Activated CD8-positive, alpha-beta memory T cell treated with anti-CD3 and anti-CD28 coated beads, Interleukin-2, amount 50 U/mL, for 4 hours (primary cell): ENCODE data around the gene ARHGEF37.

Experiments used
- DNase-seq: peaks from one replicate; pipeline ENCODE4 v3.0.0-alpha.2; 2020

Gene ARHGEF37

GRCh38 chr5:149605354-149605997, 24.2 kb downstream of the ARHGEF37 start:
- no peak for DNase-seq

GRCh38 chr5:149605998-149606724, 24.9 kb downstream of the ARHGEF37 start:
- no peak for DNase-seq

GRCh38 chr5:149608936-149609545, 27.7 kb downstream of the ARHGEF37 start:
- DNase-seq: no peak

GRCh38 chr5:149609640-149610219, 28.4 kb downstream of the ARHGEF37 start:
- DNase-seq: no peak

GRCh38 chr5:149610589-149611255, 29.4 kb downstream of the ARHGEF37 start:
- DNase-seq: no peak

- no peak for DNase-seq
Observed at GRCh38 chr5:149611326-149611725, 30.0 kb downstream of the ARHGEF37 start.

GRCh38 chr5:149614034-149614907, 33.0 kb downstream of the ARHGEF37 start:
- no peak for DNase-seq

- DNase-seq: no peak
Observed at GRCh38 chr5:149615976-149616375, 34.7 kb downstream of the ARHGEF37 start.

- DNase-seq: no peak
Observed at GRCh38 chr5:149616727-149617285, 35.5 kb downstream of the ARHGEF37 start.

- no peak for DNase-seq
Observed at GRCh38 chr5:149617760-149618306, 36.5 kb downstream of the ARHGEF37 start.

- DNase-seq: no peak
Observed at GRCh38 chr5:149618581-149619248, 37.4 kb downstream of the ARHGEF37 start.

- DNase-seq: no peak
Observed at GRCh38 chr5:149621415-149622098, 40.3 kb downstream of the ARHGEF37 start.

- no peak for DNase-seq
Observed at GRCh38 chr5:149622466-149622865, 41.2 kb downstream of the ARHGEF37 start.

- no peak for DNase-seq
Observed at GRCh38 chr5:149623473-149623872, 42.2 kb downstream of the ARHGEF37 start.

GRCh38 chr5:149627070-149627469, 45.8 kb downstream of the ARHGEF37 start:
- DNase-seq: no peak

GRCh38 chr5:149628221-149628620, 46.9 kb downstream of the ARHGEF37 start:
- no peak for DNase-seq

GRCh38 chr5:149628846-149629388, 47.6 kb downstream of the ARHGEF37 start:
- DNase-seq: no peak

- DNase-seq: no peak
Observed at GRCh38 chr5:149629421-149629820, 48.1 kb downstream of the ARHGEF37 start.

- DNase-seq: no peak
Observed at GRCh38 chr5:149630337-149630736, 49.0 kb downstream of the ARHGEF37 start.

- DNase-seq: no peak
Observed at GRCh38 chr5:149631506-149631905, 50.2 kb downstream of the ARHGEF37 start.
